CD4-positive, alpha-beta T cell treated with Interleukin-6 at 100 ng/mL for 8 hours (primary cell): Measurements from ENCODE around the gene BIN1.

ENCODE experiments used
- DNase-seq: peaks from one replicate; pipeline ENCODE4 v3.0.0-alpha.2; 2020; ENCODE audit warnings: mixed read lengths, low spot score

BIN1 gene

GRCh38 chr2:127058246-127058953 is 48.6 kb downstream of the BIN1 start:
- DNase-seq, result no peak

DNA sequence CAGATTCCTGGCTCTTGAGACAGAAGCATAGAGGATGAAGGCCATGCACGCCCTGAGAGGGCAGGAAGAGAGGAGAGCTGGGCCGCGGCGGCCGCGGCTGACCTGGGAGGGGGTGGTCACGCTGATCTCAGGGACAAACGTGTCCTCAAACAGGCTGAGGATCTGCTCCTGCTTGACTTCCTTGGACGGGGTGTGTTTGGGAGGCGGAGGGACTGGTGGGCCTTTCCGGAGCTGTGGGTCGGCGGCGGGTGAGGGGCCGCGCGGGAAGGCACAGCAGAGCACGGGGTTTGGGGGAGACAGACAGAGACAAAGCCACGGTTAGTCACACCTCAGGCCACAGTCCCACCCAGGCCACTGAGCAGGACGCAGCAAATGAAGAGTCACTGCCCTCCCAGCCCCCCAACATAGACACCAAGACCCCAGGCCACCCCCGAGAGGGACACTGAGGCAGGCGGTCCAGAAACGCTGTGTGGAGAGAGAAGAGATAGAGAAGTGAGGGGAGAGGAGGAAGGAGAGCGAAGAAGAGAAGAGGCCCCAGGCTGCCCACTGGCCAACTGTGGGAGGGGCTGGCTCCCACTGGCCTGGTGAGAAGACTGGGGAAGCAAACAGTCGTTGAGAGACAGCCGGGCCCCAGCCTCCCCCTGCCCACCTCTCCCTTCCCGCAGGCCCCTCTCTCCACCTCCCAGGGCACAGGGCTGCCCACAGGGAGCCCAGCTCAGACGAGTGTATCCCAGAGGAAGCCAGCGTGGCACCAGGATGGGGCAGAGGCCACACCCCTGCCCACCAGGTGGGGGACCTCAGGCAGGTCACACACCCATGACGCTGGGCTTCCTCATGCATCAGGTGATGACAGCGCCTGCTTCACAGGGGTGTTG is 49.3 kb downstream of the BIN1 start:
- no peak for DNase-seq

GRCh38 chr2:127056631-127057370 is 50.2 kb downstream of the BIN1 start:
- DNase-seq, result no peak

DNA sequence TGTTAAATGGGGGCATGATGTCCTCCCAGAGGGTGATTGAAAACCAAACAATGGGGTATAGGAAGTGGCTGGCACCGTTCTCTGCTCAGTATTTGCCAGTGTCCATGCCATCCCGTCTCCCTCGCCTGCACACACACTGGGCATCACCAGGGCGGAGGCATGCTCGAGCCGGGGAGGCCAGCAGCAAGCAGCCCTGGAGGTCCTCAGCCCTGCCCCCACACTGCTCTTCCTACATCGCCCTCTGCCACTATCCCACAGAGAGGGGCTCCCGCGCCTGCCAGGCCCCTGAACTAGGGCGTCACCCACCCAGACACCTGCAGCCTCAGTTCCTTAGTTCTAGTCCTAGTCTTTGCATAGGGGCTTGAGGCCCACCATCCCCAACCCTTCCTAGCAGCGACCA is 50.9 kb downstream of the BIN1 start:
- DNase-seq, result no peak

DNA sequence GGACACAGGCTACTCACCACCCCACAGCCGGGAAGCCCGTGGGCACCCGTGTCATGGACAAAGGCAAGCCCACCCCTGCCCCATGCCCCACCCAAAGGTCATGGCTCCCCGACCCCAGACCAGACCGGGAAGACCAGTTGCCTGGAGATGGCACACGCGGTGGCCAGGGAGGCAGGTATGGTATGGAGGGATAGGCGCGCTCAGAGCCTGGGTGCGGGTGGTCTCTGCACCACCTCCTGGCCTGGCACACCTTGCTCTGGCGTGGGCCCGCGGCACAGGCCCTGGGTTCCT is 51.2 kb downstream of the BIN1 start:
- DNase-seq, result no peak

GRCh38 chr2:127054996-127055785 is 51.8 kb downstream of the BIN1 start:
- DNase-seq, result no peak

GRCh38 chr2:127054604-127054930 is 52.4 kb downstream of the BIN1 start:
- DNase-seq, result no peak

- DNase-seq, result no peak
Observed at GRCh38 chr2:127053731-127054603, 53.0 kb downstream of the BIN1 start.

DNA sequence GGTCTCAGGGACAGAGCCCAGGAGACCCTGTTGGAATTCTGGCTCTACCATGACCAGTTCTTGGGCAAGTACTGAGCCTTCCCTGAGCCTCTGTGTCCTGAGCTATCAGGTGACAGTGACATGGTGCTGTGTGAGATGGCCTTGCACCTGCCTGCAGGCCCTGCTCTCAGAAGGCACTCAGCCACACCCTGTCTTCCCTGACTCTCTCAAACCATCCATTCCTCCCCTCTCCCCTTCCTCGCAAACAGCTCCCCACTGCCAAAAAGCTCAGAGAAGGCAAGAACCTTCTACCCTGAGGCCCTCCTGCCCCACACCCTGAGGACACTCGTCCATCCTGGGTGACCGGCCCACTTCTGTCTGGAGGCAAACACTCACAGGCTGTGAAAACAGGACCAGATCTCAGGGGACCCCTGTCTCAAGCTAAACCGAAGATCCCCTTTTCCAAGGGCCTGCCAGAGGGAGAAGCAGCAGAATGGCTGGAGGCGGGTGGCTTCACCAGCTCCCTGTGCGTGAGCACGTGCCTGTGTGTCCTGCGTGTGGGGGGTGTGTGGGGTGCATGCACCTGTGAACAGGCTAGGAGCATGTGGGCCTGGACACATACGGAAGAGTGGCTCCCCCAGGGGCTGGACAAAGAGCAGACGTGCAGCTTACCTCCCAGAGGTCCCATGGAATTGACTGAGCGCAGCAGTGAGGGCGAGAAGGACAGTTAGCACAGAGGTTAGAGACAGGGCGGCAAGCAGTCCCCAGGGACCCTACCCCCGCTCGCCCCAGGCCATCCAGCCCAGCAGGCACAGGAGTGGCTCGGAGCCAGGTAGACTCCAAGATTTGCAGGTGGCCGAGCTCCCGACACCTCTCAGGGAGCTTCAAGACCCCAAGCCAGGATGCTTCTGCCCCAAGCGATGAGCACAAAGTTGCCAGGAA is 53.9 kb downstream of the BIN1 start:
- no peak for DNase-seq

DNA sequence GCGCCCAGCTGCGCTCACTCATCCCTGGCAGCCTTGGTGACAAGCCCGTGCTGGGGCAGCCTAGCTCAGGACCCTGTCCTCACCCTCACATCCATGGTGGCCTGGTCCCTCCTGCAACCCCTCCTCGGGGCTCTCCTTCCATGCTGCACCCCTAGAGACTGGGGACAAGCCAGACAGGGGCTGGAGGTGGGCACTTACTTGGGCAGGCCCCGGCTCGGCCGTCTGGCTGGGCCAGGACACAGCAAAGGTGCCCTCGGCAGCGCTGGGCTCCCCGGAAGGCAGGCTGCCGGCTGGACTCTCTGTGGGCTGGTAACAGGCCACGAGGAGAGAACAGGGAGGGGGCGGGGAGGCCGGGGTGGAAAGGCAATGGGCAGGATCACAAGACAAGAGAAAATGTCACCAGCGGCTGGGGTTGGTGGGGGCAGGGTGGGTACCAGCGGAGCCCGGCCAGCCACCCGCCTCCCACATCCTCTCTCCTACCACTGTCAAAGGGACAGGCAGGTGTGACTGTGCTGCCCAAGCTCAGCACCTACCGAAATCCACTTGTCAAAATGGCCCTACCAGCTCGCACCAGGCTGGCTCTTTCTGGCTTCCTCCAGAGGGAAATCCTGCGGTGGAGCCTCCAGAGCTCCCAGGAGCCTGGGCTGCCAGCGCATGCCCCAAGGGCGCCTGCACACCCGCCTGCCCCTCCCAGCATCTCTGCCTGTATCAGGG is 54.7 kb downstream of the BIN1 start:
- no peak for DNase-seq

- DNase-seq, result no peak
Observed at GRCh38 chr2:127051116-127052056, 55.6 kb downstream of the BIN1 start.

- no peak for DNase-seq
Observed at GRCh38 chr2:127050803-127051115, 56.2 kb downstream of the BIN1 start.

DNA sequence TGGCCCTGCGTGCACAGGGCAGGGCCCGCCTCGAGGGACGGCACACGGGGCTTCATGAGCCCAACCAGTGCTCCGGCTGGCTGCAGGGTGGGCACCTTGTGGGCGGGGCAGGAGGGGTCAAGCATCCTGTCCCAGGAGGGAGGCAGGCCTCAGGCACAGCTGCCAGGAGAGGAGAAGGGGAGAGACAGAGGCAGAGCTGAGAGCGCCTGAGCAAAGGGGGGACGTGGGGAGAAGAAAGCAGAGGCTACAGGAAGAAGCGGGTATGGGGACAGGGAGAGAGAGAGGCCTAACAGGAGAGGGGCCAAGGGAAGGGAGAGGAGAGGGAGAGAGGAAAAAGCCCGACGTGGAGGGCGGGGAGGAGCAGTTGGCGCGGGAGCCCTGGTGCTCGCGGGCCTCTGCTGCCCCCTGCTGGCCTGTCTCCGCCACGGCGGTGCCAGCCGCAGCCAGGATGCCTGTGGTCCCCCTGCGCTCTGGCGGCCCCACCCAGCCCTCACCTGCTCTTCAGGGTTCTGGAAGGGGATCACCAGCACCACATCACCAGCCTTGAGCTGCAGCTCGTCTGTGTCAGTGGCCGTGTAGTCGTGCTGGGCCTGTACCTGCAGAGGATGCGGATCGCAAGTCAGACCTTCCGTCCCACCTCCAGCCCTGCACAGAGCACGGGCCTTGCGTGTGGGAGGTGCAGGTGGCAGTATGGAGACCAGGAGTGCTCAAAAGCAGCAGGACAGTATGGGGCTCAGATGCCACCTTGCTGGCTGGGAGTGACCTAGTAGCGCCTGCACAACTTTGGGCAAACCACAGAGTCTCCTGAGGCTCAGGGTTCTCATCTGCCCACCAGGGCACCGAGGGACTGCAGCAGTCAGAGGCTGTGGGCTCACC is 56.8 kb downstream of the BIN1 start:
- DNase-seq, result peak; percentile 47

GRCh38 chr2:127048969-127049897 is 57.7 kb downstream of the BIN1 start:
- DNase-seq, result no peak

- DNase-seq, result no peak
Observed at GRCh38 chr2:127048618-127048935, 58.4 kb downstream of the BIN1 start.
